ENCODE measurements around the gene RABEPK.
A peak's percentile ranks its signal among the peaks of the same experiment; 100 is the strongest.

- TF ChIP-seq POLR2A (IDR thresholded peaks at IDR 0.05) = peak; percentile 72 to 96
- peak in 4 of 6 experiments; percentile 17 to 58 (median 46) for TF ChIP-seq CTCF (IDR thresholded peaks at IDR 0.05)
Measured at GRCh38 chr9:125261501-125262293, 61.4 kb downstream of the RABEPK start, which contains the start of gene GAPVD1.
